Measurements from ENCODE around the gene SPEF1. TPM values are rescaled to one million over a fixed set of nuclear protein-coding genes. Genes with fewer than 3 reads are reported as not detected.

SPEF1 gene
- total RNA-seq, 3 donors from 2014 or later = 0.33 to 0.88 TPM; not detected in 1

DNA sequence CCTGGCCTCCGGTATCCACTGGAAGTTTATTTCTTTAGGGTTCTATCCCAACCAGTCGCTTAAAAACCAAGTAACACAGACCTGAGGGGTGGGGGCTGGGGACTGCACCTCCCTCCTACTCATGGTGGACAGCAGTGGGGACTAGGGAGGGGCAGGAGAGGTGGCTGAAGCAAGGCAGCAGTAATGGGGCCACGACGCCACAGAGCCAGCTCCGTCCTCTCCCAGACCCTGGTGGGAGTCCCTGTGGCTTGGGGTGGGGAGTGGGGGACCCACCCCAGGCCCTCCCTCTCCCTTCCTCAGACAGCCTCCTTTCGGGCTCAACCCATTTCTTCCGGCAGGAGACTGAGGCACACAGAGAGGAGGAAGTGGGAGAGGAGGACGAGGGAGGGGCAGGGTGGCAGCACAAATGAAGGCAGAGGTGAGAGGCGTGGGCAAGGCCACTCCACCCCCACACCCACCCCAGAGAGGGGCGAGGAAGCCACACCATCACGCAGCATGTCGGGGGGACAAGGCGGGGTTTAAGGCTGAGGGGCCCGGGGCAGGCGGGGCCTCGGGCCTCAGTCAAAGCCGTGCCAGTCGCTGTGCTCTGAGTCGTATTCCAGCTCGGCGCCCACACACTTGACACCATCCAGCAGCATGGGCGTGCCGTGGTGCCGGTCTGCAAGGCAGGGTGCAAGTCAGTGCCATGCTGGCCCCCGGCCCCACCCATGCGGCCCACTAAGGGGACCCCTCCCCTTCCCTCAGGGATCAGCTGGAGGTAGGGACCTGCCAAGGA, 27.6 kb downstream of the SPEF1 start:
- intact Hi-C loops (cut with DNase I; ENCODE audit: low total_unique reads) = no loop called here
- no peaks in the 10 kb centered on the region for H3K9me3 ChIP-seq
- H3K27me3 ChIP-seq = peaks cover 7 to 21% of the 10 kb centered on the region in 2 donors
- H3K4me1 ChIP-seq = no peaks in the 10 kb centered on the region
- no peak overlapping the region for H3K4me3 ChIP-seq
- H3K36me3 ChIP-seq = no peaks in the 10 kb centered on the region
- TF ChIP-seq POLR2AphosphoS5 (IDR thresholded peaks at IDR 0.05) = no peak
- TF ChIP-seq CTCF (IDR thresholded peaks at IDR 0.05) = no peak
- TF ChIP-seq POLR2A (IDR thresholded peaks at IDR 0.05) = no peak
- no peak for DNase-seq (ENCODE audit: low spot score in 2 of 2)
- peak overlapping the region; percentile 6 to 54 for H3K27ac ChIP-seq

DNA sequence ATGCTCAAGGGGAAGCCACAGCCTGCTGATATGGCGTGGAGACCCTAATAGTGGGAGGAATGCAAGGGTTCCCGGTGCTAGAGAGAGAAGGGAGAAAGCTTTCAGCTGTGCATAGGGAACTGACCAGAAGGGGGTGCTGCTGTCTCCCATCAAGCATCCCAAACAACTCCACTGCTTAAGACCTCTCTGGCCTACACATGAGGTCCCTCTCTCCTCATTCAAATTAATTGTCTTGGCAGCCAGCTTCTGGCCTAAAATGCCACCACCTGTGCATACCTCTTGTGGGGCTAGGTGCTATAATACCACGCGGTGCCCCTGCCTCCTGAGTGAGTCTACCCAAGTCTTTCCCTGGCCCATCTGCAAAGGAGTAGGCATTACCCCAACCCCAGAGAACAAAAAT, 28.1 kb downstream of the SPEF1 start:
- intact Hi-C loops (cut with DNase I; ENCODE audit: low total_unique reads) = no loop called here
- no peaks in the 10 kb centered on the region for H3K9me3 ChIP-seq
- peaks cover 7 to 21% of the 10 kb centered on the region in 2 donors for H3K27me3 ChIP-seq
- no peaks in the 10 kb centered on the region for H3K4me1 ChIP-seq
- H3K4me3 ChIP-seq = no peak overlapping the region
- no peaks in the 10 kb centered on the region for H3K36me3 ChIP-seq
- DNase-seq (ENCODE audit: low spot score in 2 of 2) = no peak
- H3K27ac ChIP-seq = no peak overlapping the region
- TF ChIP-seq POLR2A (IDR thresholded peaks at IDR 0.05) (no peak), CTCF (IDR thresholded peaks at IDR 0.05) (peak in 2 of 3 donors; percentile 67 to 69), POLR2AphosphoS5 (IDR thresholded peaks at IDR 0.05) (peak in 1 of 3 donors; percentile 23)

- no peak for DNase-seq (ENCODE audit: low spot score in 2 of 2)
- intact Hi-C loops (cut with DNase I; ENCODE audit: low total_unique reads) = no loop called here
- TF ChIP-seq POLR2AphosphoS5 (IDR thresholded peaks at IDR 0.05) = no peak
- no peak for TF ChIP-seq POLR2A (IDR thresholded peaks at IDR 0.05)
- no peak for TF ChIP-seq CTCF (IDR thresholded peaks at IDR 0.05)
- Histone ChIP-seq H3K36me3 (no peaks in the 10 kb centered on the region), H3K27ac (no peak overlapping the region), H3K4me3 (peak overlapping the region in 2 of 3 donors; percentile 50 to 66), H3K27me3 (peaks cover 7 to 21% of the 10 kb centered on the region in 2 donors), H3K4me1 (no peaks in the 10 kb centered on the region), H3K9me3 (no peaks in the 10 kb centered on the region)
These were observed 28.9 kb downstream of the SPEF1 start for GRCh38 chr20:3752386-3752759.

DNA sequence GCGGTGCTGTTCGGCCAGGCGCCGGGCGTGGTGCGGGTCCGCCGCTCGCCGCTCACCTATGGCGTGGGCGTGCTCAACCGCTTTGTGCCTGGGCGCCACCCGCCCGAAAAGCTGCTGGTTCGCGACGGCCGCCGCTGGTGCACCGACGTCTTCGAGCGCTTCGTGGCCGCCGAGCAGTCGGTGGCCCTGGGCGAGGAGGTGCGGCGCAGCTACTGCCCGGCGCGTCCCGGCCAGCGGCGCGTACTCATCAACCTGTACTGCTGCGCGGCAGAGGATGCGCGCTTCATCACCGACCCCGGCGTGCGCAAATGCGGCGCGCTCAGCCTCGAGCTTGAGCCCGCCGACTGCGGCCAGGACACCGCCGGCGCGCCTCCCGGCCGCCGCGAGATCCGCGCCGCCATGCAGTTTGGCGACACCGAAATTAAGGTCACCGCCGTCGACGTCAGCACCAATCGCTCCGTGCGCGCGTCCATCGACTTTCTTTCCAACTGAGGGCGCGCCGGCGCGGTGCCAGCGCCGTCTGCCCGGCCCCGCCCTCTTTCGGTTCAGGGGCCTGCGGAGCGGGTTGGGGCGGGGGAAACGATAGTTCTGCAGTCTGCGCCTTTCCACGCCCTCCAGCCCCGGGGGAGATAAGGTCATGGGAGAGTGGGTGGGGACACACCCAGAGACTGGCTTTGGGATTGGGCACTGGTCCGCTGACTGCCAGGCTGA, 29.4 kb downstream of the SPEF1 start:
- Histone ChIP-seq H3K4me1 (no peaks in the 10 kb centered on the region), H3K27ac (no peak overlapping the region), H3K27me3 (peaks cover 7 to 21% of the 10 kb centered on the region in 2 donors), H3K36me3 (no peaks in the 10 kb centered on the region), H3K9me3 (no peaks in the 10 kb centered on the region), H3K4me3 (peak overlapping the region in 2 of 3 donors; percentile 50 to 66)
- intact Hi-C loops (cut with DNase I; ENCODE audit: low total_unique reads) = no loop called here
- no peak for TF ChIP-seq POLR2AphosphoS5 (IDR thresholded peaks at IDR 0.05)
- no peak for TF ChIP-seq POLR2A (IDR thresholded peaks at IDR 0.05)
- no peak for TF ChIP-seq CTCF (IDR thresholded peaks at IDR 0.05)
- no peak for DNase-seq (ENCODE audit: low spot score in 2 of 2)

GRCh38 chr20:3751305-3751674, 30.0 kb downstream of the SPEF1 start:
- intact Hi-C loops (cut with DNase I; ENCODE audit: low total_unique reads) = no loop called here
- Histone ChIP-seq H3K4me3 (peak overlapping the region in 2 of 3 donors; percentile 50 to 66), H3K27me3 (peaks cover 7 to 21% of the 10 kb centered on the region in 2 donors), H3K36me3 (no peaks in the 10 kb centered on the region), H3K4me1 (no peaks in the 10 kb centered on the region), H3K9me3 (no peaks in the 10 kb centered on the region), H3K27ac (no peak overlapping the region)
- no peak for DNase-seq (ENCODE audit: low spot score in 2 of 2)
- no peak for TF ChIP-seq POLR2AphosphoS5 (IDR thresholded peaks at IDR 0.05)
- TF ChIP-seq CTCF (IDR thresholded peaks at IDR 0.05) = no peak
- TF ChIP-seq POLR2A (IDR thresholded peaks at IDR 0.05) = no peak

All from breast epithelium (tissue), 4 donors.